DND-41 (cell line): ENCODE data around the gene TGFBR2.

Experiments used
- ATAC-seq: fragments of 200-7000 bp; cut with Tn5 transposase; 3 replicates; pipeline ENCODE4 v1.9.1; 2021; ENCODE audit warnings: low read depth; ENCODE audit not compliant: insufficient read depth
- DNase-seq: peaks from one replicate; pipeline ENCODE4 v3.0.0-alpha.2; 2020
- H2AFZ ChIP-seq: 2 replicates; pipeline ENCODE4 v1.6.0; 2012; ENCODE audit warnings: low read depth, low read length
- H3K27ac ChIP-seq: 2 replicates; pipeline ENCODE4 v1.5.1; 2012; ENCODE audit warnings: low read length, inconsistent platforms
- H3K27me3 ChIP-seq: fragments of 200-600 bp; sonication (generic); 2 replicates; pipeline ENCODE4 v1.6.0; 2012; ENCODE audit warnings: low read length, mild to moderate bottlenecking, inconsistent platforms; ENCODE audit not compliant: insufficient read depth, poor library complexity
- H3K36me3 ChIP-seq: 2 replicates; pipeline ENCODE4 v1.5.1; 2012; ENCODE audit warnings: low read length, inconsistent platforms; ENCODE audit not compliant: insufficient read depth
- H3K4me1 ChIP-seq: 2 replicates; pipeline ENCODE4 v1.5.1; 2012; ENCODE audit warnings: mild to moderate bottlenecking, low read length; ENCODE audit not compliant: insufficient read depth
- H3K4me2 ChIP-seq: 2 replicates; pipeline ENCODE4 v1.6.0; 2012; ENCODE audit warnings: mild to moderate bottlenecking, moderate library complexity, low read length, inconsistent platforms; ENCODE audit not compliant: insufficient read depth
- H3K4me3 ChIP-seq, 2 experiments: fragments of 200-600 bp in 1 of 2; shearing (Covaris generic) in 1 of 2; 2 replicates each; pipeline ENCODE4 v1.5.1; 2012 to 2016; ENCODE audit warnings: inconsistent platforms in 2 of 2, low read length in 2 of 2, mild to moderate bottlenecking in 2 of 2, low read depth in 1 of 2, moderate library complexity in 1 of 2
- H3K79me2 ChIP-seq: 2 replicates; pipeline ENCODE4 v1.6.0; 2012; ENCODE audit warnings: low read length, inconsistent platforms; ENCODE audit not compliant: insufficient read depth
- H3K9ac ChIP-seq: 2 replicates; pipeline ENCODE4 v1.6.0; 2012; ENCODE audit warnings: low read depth, mild to moderate bottlenecking, inconsistent platforms, low read length, moderate library complexity
- H3K9me3 ChIP-seq: 2 replicates; pipeline ENCODE4 v1.5.1; 2012; ENCODE audit warnings: low read length, moderate library complexity, mild to moderate bottlenecking, inconsistent platforms; ENCODE audit not compliant: insufficient read depth, severe bottlenecking
- H4K20me1 ChIP-seq: 2 replicates; pipeline ENCODE4 v1.6.0; 2012; ENCODE audit warnings: low read length; ENCODE audit not compliant: insufficient read depth
- EZH2 ChIP-seq: IDR thresholded peaks from 3 replicates; pipeline ENCODE4 v1.6.1; 2012; ENCODE audit warnings: borderline replicate concordance, low read depth, mild to moderate bottlenecking, moderate library complexity, low read length, inconsistent platforms; ENCODE audit not compliant: severe bottlenecking
- TF ChIP-seq, protein P1 (sequence below): IDR thresholded peaks from 2 replicates; pipeline ENCODE4 v1.5.1; 2012; ENCODE audit warnings: borderline replicate concordance, low read length, moderate library complexity, mild to moderate bottlenecking; ENCODE audit not compliant: poor library complexity, severe bottlenecking; ENCODE audit errors: extremely low read depth

TGFBR2 gene

DNA sequence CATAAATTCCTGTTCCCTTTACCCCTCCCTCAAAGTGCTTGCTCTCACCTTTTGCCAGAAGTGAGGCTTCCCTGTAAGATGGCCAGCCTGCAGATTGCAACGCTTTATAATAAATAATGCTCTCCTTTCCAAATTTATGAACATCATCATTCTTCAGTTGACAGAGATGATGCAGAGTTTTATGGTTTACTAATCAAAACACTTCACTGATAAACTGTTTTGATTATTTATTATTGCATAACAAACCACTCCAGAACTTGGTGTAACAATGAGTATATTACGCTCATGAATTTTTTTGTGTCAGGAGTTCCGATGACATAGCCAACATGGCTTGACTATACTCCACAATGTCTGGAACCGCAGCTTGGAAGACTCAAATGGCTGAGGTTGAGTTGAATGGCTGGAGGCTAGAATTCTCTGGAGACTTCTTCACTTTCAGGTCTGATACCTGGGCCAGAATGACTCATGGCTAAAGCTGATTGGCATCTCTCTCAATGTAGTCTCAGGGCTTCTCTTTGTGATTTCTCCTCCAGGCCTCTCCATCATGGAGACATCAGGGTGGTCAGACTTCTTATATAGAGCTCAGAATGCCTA lies 27.3 kb upstream of the TGFBR2 start:
- H3K27ac ChIP-seq = no peak overlapping the region
- H4K20me1 ChIP-seq = no peaks in the 10 kb centered on the region
- H3K9ac ChIP-seq = no peak overlapping the region
- no peaks in the 10 kb centered on the region for H3K9me3 ChIP-seq
- no peaks in the 10 kb centered on the region for H3K4me1 ChIP-seq
- H2AFZ ChIP-seq = no peak overlapping the region
- no peaks in the 10 kb centered on the region for H3K36me3 ChIP-seq
- no peaks in the 10 kb centered on the region for H3K27me3 ChIP-seq
- no peak for TF ChIP-seq EZH2
- TF ChIP-seq, protein P1, sequence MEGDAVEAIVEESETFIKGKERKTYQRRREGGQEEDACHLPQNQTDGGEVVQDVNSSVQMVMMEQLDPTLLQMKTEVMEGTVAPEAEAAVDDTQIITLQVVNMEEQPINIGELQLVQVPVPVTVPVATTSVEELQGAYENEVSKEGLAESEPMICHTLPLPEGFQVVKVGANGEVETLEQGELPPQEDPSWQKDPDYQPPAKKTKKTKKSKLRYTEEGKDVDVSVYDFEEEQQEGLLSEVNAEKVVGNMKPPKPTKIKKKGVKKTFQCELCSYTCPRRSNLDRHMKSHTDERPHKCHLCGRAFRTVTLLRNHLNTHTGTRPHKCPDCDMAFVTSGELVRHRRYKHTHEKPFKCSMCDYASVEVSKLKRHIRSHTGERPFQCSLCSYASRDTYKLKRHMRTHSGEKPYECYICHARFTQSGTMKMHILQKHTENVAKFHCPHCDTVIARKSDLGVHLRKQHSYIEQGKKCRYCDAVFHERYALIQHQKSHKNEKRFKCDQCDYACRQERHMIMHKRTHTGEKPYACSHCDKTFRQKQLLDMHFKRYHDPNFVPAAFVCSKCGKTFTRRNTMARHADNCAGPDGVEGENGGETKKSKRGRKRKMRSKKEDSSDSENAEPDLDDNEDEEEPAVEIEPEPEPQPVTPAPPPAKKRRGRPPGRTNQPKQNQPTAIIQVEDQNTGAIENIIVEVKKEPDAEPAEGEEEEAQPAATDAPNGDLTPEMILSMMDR = no peak
- no peak overlapping the region for H3K4me3 ChIP-seq
- no peaks in the 10 kb centered on the region for H3K79me2 ChIP-seq
- ATAC-seq (no peak), DNase-seq (no peak)
- no peak overlapping the region for H3K4me2 ChIP-seq

DNA sequence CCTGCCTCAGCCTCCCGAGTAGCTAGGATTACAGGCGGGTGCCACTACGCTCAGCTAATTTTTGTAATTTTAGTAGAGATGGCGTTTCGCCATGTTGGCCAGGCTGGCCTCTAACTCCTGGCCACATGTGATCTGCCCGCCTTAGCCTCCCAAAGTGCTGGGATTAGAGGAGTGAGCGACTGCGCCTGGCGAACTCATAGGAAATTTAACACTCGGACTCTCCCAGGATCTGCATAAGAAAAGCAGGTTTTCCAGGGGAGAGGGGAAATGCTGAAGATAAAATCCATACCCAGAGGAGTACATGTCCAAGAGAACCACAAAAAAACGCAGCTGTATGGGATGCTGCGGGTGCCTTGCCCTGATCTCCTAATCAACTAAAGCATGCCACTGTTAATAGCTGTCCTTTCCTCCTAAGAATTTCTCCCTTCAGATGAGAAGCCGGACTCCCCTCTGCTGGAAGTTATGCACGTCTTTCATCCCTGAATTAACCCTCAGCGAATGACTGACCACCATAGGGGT lies 25.3 kb upstream of the TGFBR2 start:
- no peaks in the 10 kb centered on the region for H3K27me3 ChIP-seq
- no peaks in the 10 kb centered on the region for H3K79me2 ChIP-seq
- H3K27ac ChIP-seq = no peak overlapping the region
- H3K36me3 ChIP-seq = no peaks in the 10 kb centered on the region
- TF ChIP-seq, protein P1 = no peak
- no peak for TF ChIP-seq EZH2
- H3K9ac ChIP-seq = no peak overlapping the region
- H2AFZ ChIP-seq = no peak overlapping the region
- DNase-seq (no peak), ATAC-seq (no peak)
- H3K9me3 ChIP-seq = no peaks in the 10 kb centered on the region
- no peak overlapping the region for H3K4me3 ChIP-seq
- H4K20me1 ChIP-seq = no peaks in the 10 kb centered on the region
- H3K4me2 ChIP-seq = no peak overlapping the region
- H3K4me1 ChIP-seq = no peaks in the 10 kb centered on the region

DNA sequence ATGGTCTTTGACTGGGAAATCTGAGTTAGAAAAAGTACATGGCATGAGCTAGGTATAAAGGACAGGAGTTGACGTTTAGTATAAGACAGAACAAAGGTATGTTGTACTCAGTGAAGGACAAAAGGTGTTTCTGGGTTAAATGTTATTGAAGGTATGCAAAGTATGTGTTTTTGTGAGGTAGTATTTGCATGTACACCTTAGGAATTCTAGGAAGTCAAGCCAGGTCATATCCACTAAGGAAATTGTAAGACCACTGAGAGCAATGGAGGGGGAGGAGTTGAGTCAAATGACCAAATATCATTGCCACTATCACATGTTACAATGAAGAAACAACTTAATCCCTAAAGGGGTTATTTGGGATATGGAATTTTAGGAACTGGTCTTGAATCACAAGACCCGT lies 24.4 kb upstream of the TGFBR2 start:
- DNase-seq = no peak
- no peak overlapping the region for H2AFZ ChIP-seq
- H3K4me1 ChIP-seq = no peaks in the 10 kb centered on the region
- H3K79me2 ChIP-seq = no peaks in the 10 kb centered on the region
- H3K36me3 ChIP-seq = no peaks in the 10 kb centered on the region
- no peak overlapping the region for H3K4me2 ChIP-seq
- H3K4me3 ChIP-seq = no peak overlapping the region
- ATAC-seq = no peak
- H3K9ac ChIP-seq = no peak overlapping the region
- no peaks in the 10 kb centered on the region for H3K9me3 ChIP-seq
- H3K27ac ChIP-seq = no peak overlapping the region
- no peaks in the 10 kb centered on the region for H4K20me1 ChIP-seq
- H3K27me3 ChIP-seq = no peaks in the 10 kb centered on the region
- no peak for TF ChIP-seq EZH2
- TF ChIP-seq, protein P1 = no peak

DNA sequence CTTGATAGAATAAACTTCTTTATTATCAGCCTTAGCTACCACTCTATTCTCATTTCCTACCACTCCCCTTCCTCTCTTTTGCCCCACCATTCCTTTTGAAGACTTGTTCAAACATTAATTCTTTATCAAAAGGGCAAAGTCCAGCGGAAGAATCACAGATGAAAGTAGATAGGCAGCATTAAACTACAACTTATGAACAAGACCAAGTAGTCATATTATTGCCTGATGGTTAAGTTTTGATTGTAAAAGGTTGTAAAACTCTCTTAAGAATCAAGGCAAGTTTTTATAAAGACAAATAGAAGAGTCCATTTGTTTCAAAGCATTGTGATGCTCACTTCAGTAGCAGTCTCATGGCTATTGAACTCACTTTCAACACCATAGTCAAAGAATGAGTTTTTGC lies 22.4 kb upstream of the TGFBR2 start:
- no peaks in the 10 kb centered on the region for H3K36me3 ChIP-seq
- H3K79me2 ChIP-seq = no peaks in the 10 kb centered on the region
- no peaks in the 10 kb centered on the region for H3K4me1 ChIP-seq
- no peak overlapping the region for H3K9ac ChIP-seq
- ATAC-seq = no peak
- DNase-seq = no peak
- TF ChIP-seq, protein P1 = no peak
- TF ChIP-seq EZH2 = no peak
- H3K9me3 ChIP-seq = no peaks in the 10 kb centered on the region
- no peaks in the 10 kb centered on the region for H4K20me1 ChIP-seq
- H2AFZ ChIP-seq = no peak overlapping the region
- H3K4me2 ChIP-seq = no peak overlapping the region
- no peak overlapping the region for H3K27ac ChIP-seq
- H3K4me3 ChIP-seq = no peak overlapping the region
- H3K27me3 ChIP-seq = no peaks in the 10 kb centered on the region
